Tibial nerve (tissue), 4 donors: ENCODE data around the gene ALDOC.

Experiments
- CTCF ChIP-seq, 5 experiments: fragments of 200-600 bp in 3 of 5; fragments of 450-650 bp in 2 of 5; sonication (generic) in 3 of 5; IDR thresholded peaks; one replicate each; pipeline ENCODE4 v1.5.1; 2016 to 2019; ENCODE audit warnings: antibody characterized with exemption in 5 of 5, mild to moderate bottlenecking in 3 of 5, moderate library complexity in 2 of 5
- EP300 ChIP-seq, 2 donors: sonication (generic); formaldehyde crosslinking; IDR thresholded peaks; one replicate each; pipeline ENCODE4 v1.6.1; 2017; ENCODE audit warnings: antibody characterized with exemption in 2 of 2, mild to moderate bottlenecking in 1 of 2

GRCh38 chr17:28624148-28624547 is 47.5 kb upstream of the ALDOC start:
- TF ChIP-seq CTCF (IDR thresholded peaks at IDR 0.05) (no peak), EP300 (IDR thresholded peaks at IDR 0.05) (no peak)
